Measurements from ENCODE around the gene BTN3A1. TPM values are rescaled to one million over a fixed set of nuclear protein-coding genes. Genes with fewer than 3 reads are reported as not detected.

Gene BTN3A1
- polyA plus RNA-seq, 1 experiment: 18.4 TPM

GRCh38 chr6:26403893-26404292 lies 1.8 kb downstream of the BTN3A1 start:
- Histone ChIP-seq H3K4me3 (ENCODE audit: low read depth, low read length) (no peak overlapping the region), H3K27me3 (ENCODE audit: control insufficient read depth, insufficient read depth, low read length) (no peaks in the 10 kb centered on the region), H3K36me3 (ENCODE audit: control insufficient read depth, insufficient read depth, low read length) (no peaks in the 10 kb centered on the region)
- no peak for TF ChIP-seq CTCF (IDR thresholded peaks at IDR 0.05; ENCODE audit: insufficient read depth, low read depth, low read length)
- CTCF ChIA-PET: no interaction called here
- POLR2A ChIA-PET: no interaction called here
- DNase-seq (ENCODE audit: low read depth): no peak

GRCh38 chr6:26404546-26404945 lies 2.5 kb downstream of the BTN3A1 start:
- Histone ChIP-seq H3K4me3 (ENCODE audit: low read depth, low read length) (no peak overlapping the region), H3K36me3 (ENCODE audit: control insufficient read depth, insufficient read depth, low read length) (0 out of 2 replicates have a peak, but pooled peaks cover under 1% of the 10 kb centered on the region), H3K27me3 (ENCODE audit: control insufficient read depth, insufficient read depth, low read length) (no peaks in the 10 kb centered on the region)
- no peak for TF ChIP-seq CTCF (IDR thresholded peaks at IDR 0.05; ENCODE audit: insufficient read depth, low read depth, low read length)
- CTCF ChIA-PET: no interaction called here
- no peak for DNase-seq (ENCODE audit: low read depth)
- POLR2A ChIA-PET: no interaction called here

- CTCF ChIA-PET: interaction anchor here (0.5 kb wide), 1 partner anchor 60 kb away, joined by 3 read pairs; no protein-coding TSS in a partner anchor
- POLR2A ChIA-PET: no interaction called here
- no peak for TF ChIP-seq CTCF (IDR thresholded peaks at IDR 0.05; ENCODE audit: insufficient read depth, low read depth, low read length)
- no peaks in the 10 kb centered on the region for H3K27me3 ChIP-seq (ENCODE audit: control insufficient read depth, insufficient read depth, low read length)
- no peak for DNase-seq (ENCODE audit: low read depth)
- H3K36me3 ChIP-seq (ENCODE audit: control insufficient read depth, insufficient read depth, low read length): peaks cover 3% of the 10 kb centered on the region
- H3K4me3 ChIP-seq (ENCODE audit: low read depth, low read length): no peak overlapping the region
These were observed 7.0 kb downstream of the BTN3A1 start for GRCh38 chr6:26408828-26409730.

DNA sequence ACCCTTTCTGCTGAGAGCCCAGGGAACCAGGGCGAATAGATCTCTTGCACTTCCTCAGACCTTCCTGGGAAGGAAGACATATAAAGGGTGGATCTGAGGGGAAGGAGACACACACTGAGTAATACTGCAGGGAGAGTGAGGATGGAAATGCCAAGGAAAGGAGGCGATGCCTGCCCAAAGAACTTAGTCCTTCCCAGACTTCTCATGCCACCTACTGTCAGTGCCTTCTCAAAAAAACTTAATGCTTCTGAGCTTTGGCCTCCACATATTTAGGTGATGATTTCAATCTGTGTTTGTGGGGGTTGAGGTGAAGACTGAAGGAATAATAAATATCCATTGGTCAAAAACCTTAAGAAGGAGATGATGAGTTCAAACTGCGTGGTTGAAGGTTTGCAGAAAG lies 9.7 kb downstream of the BTN3A1 start:
- H3K27me3 ChIP-seq (ENCODE audit: control insufficient read depth, insufficient read depth, low read length): no peaks in the 10 kb centered on the region
- H3K36me3 ChIP-seq (ENCODE audit: control insufficient read depth, insufficient read depth, low read length): peaks cover 3% of the 10 kb centered on the region
- H3K4me3 ChIP-seq (ENCODE audit: low read depth, low read length): no peak overlapping the region
- CTCF ChIA-PET: interaction anchor here (1.6 kb wide), 1 partner anchor 70 kb away, joined by 6 read pairs; no protein-coding TSS in a partner anchor
- TF ChIP-seq CTCF (IDR thresholded peaks at IDR 0.05; ENCODE audit: insufficient read depth, low read depth, low read length): no peak
- POLR2A ChIA-PET: no interaction called here
- DNase-seq (ENCODE audit: low read depth): no peak

- TF ChIP-seq CTCF (IDR thresholded peaks at IDR 0.05; ENCODE audit: insufficient read depth, low read depth, low read length): no peak
- H3K27me3 ChIP-seq (ENCODE audit: control insufficient read depth, insufficient read depth, low read length): no peaks in the 10 kb centered on the region
- peaks cover 3% of the 10 kb centered on the region for H3K36me3 ChIP-seq (ENCODE audit: control insufficient read depth, insufficient read depth, low read length)
- DNase-seq (ENCODE audit: low read depth): no peak
- H3K4me3 ChIP-seq (ENCODE audit: low read depth, low read length): no peak overlapping the region
- ChIA-PET CTCF (interaction anchor here (1.6 kb wide), 1 partner anchor 71 kb away, joined by 6 read pairs; no protein-coding TSS in a partner anchor), POLR2A (no interaction called here)
These were observed 10.2 kb downstream of the BTN3A1 start for GRCh38 chr6:26412228-26412627.

Measured in BJ (cell line).